HCT116 (cell line): Measurements from ENCODE around the gene STARD5.

Source experiments
- CBX3 ChIP-seq: IDR thresholded peaks from 2 replicates; pipeline ENCODE4 v1.6.1; 2012; ENCODE audit warnings: low read depth
- CTCF ChIP-seq, 3 experiments: fragments of 200-600 bp in 1 of 3; sonication (generic) in 1 of 3; IDR thresholded peaks in 2 of 3; conservative IDR thresholded peaks in 1 of 3; 2 replicates each; pipeline ENCODE4 v1.5.1; 2012 to 2017; ENCODE audit warnings: low read depth in 2 of 3, low read length in 2 of 3, antibody characterized with exemption in 1 of 3, borderline replicate concordance in 1 of 3, control low read depth in 1 of 3, mild to moderate bottlenecking in 1 of 3, mixed read lengths in 1 of 3, mixed run types in 1 of 3, moderate library complexity in 1 of 3; ENCODE audit not compliant: insufficient read depth in 1 of 3
- MAX ChIP-seq: IDR thresholded peaks from 2 replicates; pipeline ENCODE4 v1.6.1; 2012
- RAD21 ChIP-seq: IDR thresholded peaks from 2 replicates; pipeline ENCODE4 v1.6.1; 2012; ENCODE audit warnings: low read depth, mild to moderate bottlenecking

GRCh38 chr15:81284256-81285031, 39.5 kb downstream of the STARD5 start:
- no peak for TF ChIP-seq CBX3
- no peak for TF ChIP-seq MAX
- TF ChIP-seq CTCF (IDR thresholded peaks at IDR 0.05 in 2 of 3, conservative IDR thresholded peaks at IDR 0.05 in 1 of 3; ENCODE audit: borderline replicate concordance in 1 of 3, insufficient read depth in 1 of 3, low read depth in 2 of 3, low read length in 2 of 3) = no peak
- TF ChIP-seq RAD21 = no peak
